ENCODE data around the gene ITGA7.

DNA sequence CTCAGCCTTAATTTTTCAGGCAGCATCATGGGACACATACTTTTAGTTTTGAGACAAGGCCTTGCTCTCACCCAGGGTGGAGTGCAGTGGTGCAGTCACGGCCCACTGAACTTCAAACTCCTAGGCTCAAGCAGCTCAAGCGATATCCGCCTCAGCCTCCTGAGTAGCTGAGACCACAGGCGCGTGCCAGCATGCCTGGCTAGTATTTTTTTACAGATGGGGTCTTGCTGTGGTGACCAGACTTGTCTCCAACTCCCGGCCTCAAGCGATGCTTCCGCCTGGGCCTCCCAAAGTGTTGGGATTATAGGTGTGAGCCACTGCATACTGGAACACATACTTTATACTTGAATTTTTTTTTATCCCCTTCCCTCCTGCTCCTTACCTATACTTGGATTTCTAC is 15.2 kb upstream of the ITGA7 start:
- no peak for TF ChIP-seq EZH2phosphoT487 (IDR thresholded peaks at IDR 0.05; ENCODE audit: borderline replicate concordance)
- TF ChIP-seq, protein P1, sequence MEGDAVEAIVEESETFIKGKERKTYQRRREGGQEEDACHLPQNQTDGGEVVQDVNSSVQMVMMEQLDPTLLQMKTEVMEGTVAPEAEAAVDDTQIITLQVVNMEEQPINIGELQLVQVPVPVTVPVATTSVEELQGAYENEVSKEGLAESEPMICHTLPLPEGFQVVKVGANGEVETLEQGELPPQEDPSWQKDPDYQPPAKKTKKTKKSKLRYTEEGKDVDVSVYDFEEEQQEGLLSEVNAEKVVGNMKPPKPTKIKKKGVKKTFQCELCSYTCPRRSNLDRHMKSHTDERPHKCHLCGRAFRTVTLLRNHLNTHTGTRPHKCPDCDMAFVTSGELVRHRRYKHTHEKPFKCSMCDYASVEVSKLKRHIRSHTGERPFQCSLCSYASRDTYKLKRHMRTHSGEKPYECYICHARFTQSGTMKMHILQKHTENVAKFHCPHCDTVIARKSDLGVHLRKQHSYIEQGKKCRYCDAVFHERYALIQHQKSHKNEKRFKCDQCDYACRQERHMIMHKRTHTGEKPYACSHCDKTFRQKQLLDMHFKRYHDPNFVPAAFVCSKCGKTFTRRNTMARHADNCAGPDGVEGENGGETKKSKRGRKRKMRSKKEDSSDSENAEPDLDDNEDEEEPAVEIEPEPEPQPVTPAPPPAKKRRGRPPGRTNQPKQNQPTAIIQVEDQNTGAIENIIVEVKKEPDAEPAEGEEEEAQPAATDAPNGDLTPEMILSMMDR (conservative IDR thresholded peaks at IDR 0.05; ENCODE audit: low read length) = no peak
